Thyroid gland (tissue), 4 donors: ENCODE measurements around the gene TMEM150C. TPM values are rescaled to one million over a fixed set of nuclear protein-coding genes. Genes with fewer than 3 reads are reported as not detected.
"Not testable (repeated sequence)": the region's sequence is repeated elsewhere in the genome, so short reads cannot be mapped to it uniquely, and the experiment has no call there.

Experiments used
- DNase-seq, 2 donors: peaks; one replicate each; pipeline ENCODE4 v3.0.0-alpha.2; 2019
- H3K27ac ChIP-seq, 3 donors: fragments of 200-600 bp; sonication (generic); 1 replicate in 2 of 3; 2 replicates in 1 of 3; pipeline ENCODE4 v1.5.1; 2016 to 2019; ENCODE audit warnings: mild to moderate bottlenecking in 1 of 3, moderate library complexity in 1 of 3
- H3K27me3 ChIP-seq: fragments of 200-600 bp; sonication (generic); one replicate; pipeline ENCODE4 v1.5.1; 2019
- H3K36me3 ChIP-seq, 2 donors: fragments of 200-600 bp; sonication (generic); one replicate each; pipeline ENCODE4 v1.5.1; 2016 to 2019
- H3K4me1 ChIP-seq, 2 donors: fragments of 200-600 bp; sonication (generic); one replicate each; pipeline ENCODE4 v1.5.1; 2017 to 2019
- H3K4me3 ChIP-seq, 3 donors: fragments of 200-600 bp; sonication (generic); replicated peaks in 1 of 3; 1 replicate in 2 of 3; 2 replicates in 1 of 3; pipeline ENCODE4 v1.5.1; 2016; ENCODE audit warnings: mild to moderate bottlenecking in 1 of 3
- H3K9me3 ChIP-seq: fragments of 200-600 bp; sonication (generic); one replicate; pipeline ENCODE4 v1.5.1; 2017
- POLR2A ChIP-seq, 2 donors: fragments of 450-650 bp; IDR thresholded peaks; one replicate each; pipeline ENCODE4 v1.6.1; 2017; ENCODE audit warnings: antibody characterized with exemption in 2 of 2, mild to moderate bottlenecking in 2 of 2, moderate library complexity in 1 of 2
- WGBS, 2 donors: methylation state at CpG; one replicate each; pipeline ENCODE4 v1.1.5; 2017; 5-methylcytosine and 5-hydroxymethylcytosine counted together
- intact Hi-C: fragments of 100-400 bp; cut with DNase I; formaldehyde crosslinking; loops from one replicate; pipeline ENCODE4 v1.15.1; 2023
- total RNA-seq, 4 donors: library from RNA; depleted of rRNA; stranded (reverse); fragments of >200 nt; gene quantifications; one replicate each; pipeline ENCODE4 v1.2.3, GENCODE V29; 2016
- TF ChIP-seq, protein P1 (sequence below), 6 experiments: fragments of 200-600 bp in 3 of 6; fragments of 450-650 bp in 3 of 6; sonication (generic) in 3 of 6; IDR thresholded peaks; one replicate each; pipeline ENCODE4 v1.5.1; 2016 to 2019; ENCODE audit warnings: antibody characterized with exemption in 6 of 6, mild to moderate bottlenecking in 2 of 6, inconsistent platforms in 1 of 6, moderate library complexity in 1 of 6

TMEM150C gene
- total RNA-seq, 4 donors from 2014 or later = 18.8 to 27.4 (median 23.6) TPM

DNA sequence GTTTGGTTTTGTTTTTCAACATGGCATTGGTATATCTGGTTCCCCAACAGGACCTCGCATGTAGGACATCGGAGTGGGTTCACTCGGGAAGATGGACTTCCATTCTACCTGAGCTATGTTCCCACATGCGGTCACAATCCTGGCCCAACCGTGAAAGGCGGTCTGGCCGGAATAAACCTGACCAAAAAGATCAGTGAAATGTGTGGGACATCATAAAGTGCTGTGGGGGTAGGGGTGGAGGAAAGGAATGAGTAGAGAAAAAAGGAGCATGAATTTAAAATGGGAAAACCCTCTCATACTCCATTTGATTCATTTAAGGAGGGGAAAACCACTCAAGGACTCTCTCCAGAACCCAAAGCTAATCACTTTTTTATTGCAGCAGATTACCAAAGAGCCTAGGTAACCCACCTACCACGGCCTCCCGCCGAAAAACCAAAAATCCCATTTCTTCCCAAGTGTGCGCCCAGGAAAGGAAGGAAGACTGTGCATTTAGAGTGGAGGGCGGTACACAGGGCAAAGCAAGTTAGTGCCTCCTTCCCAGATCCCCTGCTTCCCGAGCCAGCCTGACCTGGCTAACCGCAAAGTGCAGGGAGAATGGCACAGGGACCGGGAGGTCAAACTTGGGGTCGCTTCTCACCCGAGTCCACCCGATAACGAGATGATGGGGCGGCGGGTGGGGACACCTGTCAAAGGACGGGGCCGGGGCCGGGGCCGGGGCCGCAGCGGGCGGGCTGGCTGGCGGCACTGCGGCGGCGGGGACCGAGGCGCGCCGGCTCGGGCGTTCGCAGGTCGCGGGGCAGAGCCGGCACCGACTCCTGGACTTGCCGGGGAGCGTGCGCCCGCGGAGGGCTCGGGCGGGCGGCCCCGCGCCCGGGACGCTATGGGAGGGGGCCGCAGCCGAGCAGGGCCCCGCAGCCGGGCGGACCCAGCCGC, 669 bp downstream of the TMEM150C start:
- Histone ChIP-seq H3K27me3 (no peaks in the 10 kb centered on the region), H3K36me3 (no peaks in the 10 kb centered on the region), H3K9me3 (no peaks in the 10 kb centered on the region), H3K4me1 (no peaks in the 10 kb centered on the region), H3K27ac (no peak overlapping the region), H3K4me3 (peak overlapping the region in 2 of 3 donors; percentile 29 to 73)
- TF ChIP-seq, protein P1, sequence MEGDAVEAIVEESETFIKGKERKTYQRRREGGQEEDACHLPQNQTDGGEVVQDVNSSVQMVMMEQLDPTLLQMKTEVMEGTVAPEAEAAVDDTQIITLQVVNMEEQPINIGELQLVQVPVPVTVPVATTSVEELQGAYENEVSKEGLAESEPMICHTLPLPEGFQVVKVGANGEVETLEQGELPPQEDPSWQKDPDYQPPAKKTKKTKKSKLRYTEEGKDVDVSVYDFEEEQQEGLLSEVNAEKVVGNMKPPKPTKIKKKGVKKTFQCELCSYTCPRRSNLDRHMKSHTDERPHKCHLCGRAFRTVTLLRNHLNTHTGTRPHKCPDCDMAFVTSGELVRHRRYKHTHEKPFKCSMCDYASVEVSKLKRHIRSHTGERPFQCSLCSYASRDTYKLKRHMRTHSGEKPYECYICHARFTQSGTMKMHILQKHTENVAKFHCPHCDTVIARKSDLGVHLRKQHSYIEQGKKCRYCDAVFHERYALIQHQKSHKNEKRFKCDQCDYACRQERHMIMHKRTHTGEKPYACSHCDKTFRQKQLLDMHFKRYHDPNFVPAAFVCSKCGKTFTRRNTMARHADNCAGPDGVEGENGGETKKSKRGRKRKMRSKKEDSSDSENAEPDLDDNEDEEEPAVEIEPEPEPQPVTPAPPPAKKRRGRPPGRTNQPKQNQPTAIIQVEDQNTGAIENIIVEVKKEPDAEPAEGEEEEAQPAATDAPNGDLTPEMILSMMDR (IDR thresholded peaks at IDR 0.05) = no peak
- TF ChIP-seq POLR2A (IDR thresholded peaks at IDR 0.05) = no peak
- intact Hi-C loops = no loop called here
- peak; percentile 6 to 10 for DNase-seq
- 26 to 34% methylated on average over 23 to 32 of the region's 61 CpGs for WGBS, 2 donors

GRCh38 chr4:82559735-82560120, 2.1 kb downstream of the TMEM150C start:
- Histone ChIP-seq H3K4me3 (no peak overlapping the region), H3K9me3 (no peaks in the 10 kb centered on the region), H3K36me3 (no peaks in the 10 kb centered on the region), H3K4me1 (no peaks in the 10 kb centered on the region), H3K27me3 (no peaks in the 10 kb centered on the region), H3K27ac (no peak overlapping the region)
- WGBS, 2 donors = 95% methylated on average over 4 of the region's 4 CpGs
- intact Hi-C loops = no loop called here
- TF ChIP-seq, protein P1 (IDR thresholded peaks at IDR 0.05) = no peak
- no peak for TF ChIP-seq POLR2A (IDR thresholded peaks at IDR 0.05)
- DNase-seq = no peak

DNA sequence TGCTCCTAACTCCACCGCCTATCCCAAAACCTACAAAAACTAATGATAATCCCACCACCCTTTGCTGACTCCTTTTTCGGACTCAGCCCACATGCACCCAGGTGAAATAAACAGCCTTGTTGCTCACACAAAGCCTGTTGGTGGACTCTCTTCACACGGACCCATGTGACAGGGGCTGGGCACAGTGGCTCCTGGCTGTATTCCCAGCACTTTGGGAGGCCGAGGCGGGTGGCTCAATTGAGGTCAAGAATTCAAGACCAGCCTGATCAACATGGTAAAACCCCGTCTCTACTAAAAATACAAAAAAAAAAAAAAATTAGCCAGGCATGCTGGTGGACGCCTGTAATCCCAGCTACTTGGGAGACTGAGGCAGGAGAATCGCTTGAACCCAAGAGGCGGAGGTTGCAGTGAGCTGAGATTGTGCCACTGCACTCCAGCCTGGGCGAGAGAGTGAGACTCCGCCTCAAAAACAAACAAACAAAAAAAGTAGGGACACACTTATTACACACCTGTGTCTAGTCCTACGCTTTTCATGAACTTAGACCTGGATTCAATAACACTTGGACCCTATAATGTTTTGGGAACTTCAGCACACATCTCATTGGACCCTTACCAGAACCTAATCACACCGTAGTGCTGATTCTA, 2.6 kb downstream of the TMEM150C start:
- intact Hi-C loops = not testable (repeated sequence)
- WGBS, 2 donors = 75 to 78% methylated on average over 13 of the region's 13 CpGs

GRCh38 chr4:82555276-82555675, 6.5 kb downstream of the TMEM150C start:
- intact Hi-C loops = no loop called here
- no peak overlapping the region for H3K27ac ChIP-seq
- H3K27me3 ChIP-seq = no peaks in the 10 kb centered on the region
- no peak for TF ChIP-seq POLR2A (IDR thresholded peaks at IDR 0.05)
- TF ChIP-seq, protein P1 (IDR thresholded peaks at IDR 0.05) = peak in 1 of 6 experiments; percentile 11
- no peaks in the 10 kb centered on the region for H3K9me3 ChIP-seq
- no peaks in the 10 kb centered on the region for H3K4me1 ChIP-seq
- 78 to 89% methylated on average over 3 of the region's 3 CpGs for WGBS, 2 donors
- no peak overlapping the region for H3K4me3 ChIP-seq
- DNase-seq = no peak
- H3K36me3 ChIP-seq = no peaks in the 10 kb centered on the region

More for the DNA sequence above, 2.6 kb downstream of the TMEM150C start:
- not testable (repeated sequence) for H3K27me3 ChIP-seq, H3K36me3 ChIP-seq, H3K4me1 ChIP-seq, H3K27ac ChIP-seq, H3K9me3 ChIP-seq, H3K4me3 ChIP-seq
- peak; percentile 36 to 42 for DNase-seq

- no peaks in the 10 kb centered on the region for H3K4me1 ChIP-seq
- no peak overlapping the region for H3K27ac ChIP-seq
- WGBS, 2 donors = 88% methylated on average over 3 of the region's 3 CpGs
- no peaks in the 10 kb centered on the region for H3K36me3 ChIP-seq
- TF ChIP-seq, protein P1 (IDR thresholded peaks at IDR 0.05) = no peak
- no peak for TF ChIP-seq POLR2A (IDR thresholded peaks at IDR 0.05)
- DNase-seq = no peak
- intact Hi-C loops = no loop called here
- H3K27me3 ChIP-seq = no peaks in the 10 kb centered on the region
- H3K9me3 ChIP-seq = no peaks in the 10 kb centered on the region
- no peak overlapping the region for H3K4me3 ChIP-seq
These were observed 8.8 kb downstream of the TMEM150C start for GRCh38 chr4:82553020-82553419.
